ENCODE results near the gene TPX2. TPM values are rescaled to one million over a fixed set of nuclear protein-coding genes. Genes with fewer than 3 reads are reported as not detected.

The TPX2 gene
- polyA plus RNA-seq, 1 of the 3 experiments (the other 2 are of a cell fraction) = 17.1 TPM

- H3K4me1 ChIP-seq (ENCODE audit: control insufficient read depth in 1 of 2, insufficient read depth in 2 of 2, low read depth in 1 of 2, low read length in 1 of 2) = peaks cover 0 to 4% of the 10 kb centered on the region in 2 experiments; a peak in 1 of 4 replicates
- H3K4me2 ChIP-seq = no peak overlapping the region
- no peaks in the 10 kb centered on the region for H3K27me3 ChIP-seq (ENCODE audit: insufficient read depth)
- WGBS (ENCODE audit: low lambda C conversion rate) = 96% methylated on average over 3 of the region's 3 CpGs
- POLR2A ChIA-PET = no interaction called here
- H3K36me3 ChIP-seq (replicated peaks in 1 of 2; ENCODE audit: control insufficient read depth in 1 of 2, insufficient read depth in 2 of 2, low read length in 1 of 2) = peaks cover 5 to 26% of the 10 kb centered on the region in 2 experiments
- CTCF ChIA-PET = interaction anchor here (1.3 kb wide), 1 partner anchor 36 kb away, joined by 3 read pairs; no protein-coding TSS in a partner anchor
- H2AFZ ChIP-seq (ENCODE audit: low read depth) = no peak overlapping the region
- TF ChIP-seq RXRA (IDR thresholded peaks at IDR 0.05; ENCODE audit: borderline replicate concordance, low read depth) (no peak), FOXM1 (IDR thresholded peaks at IDR 0.05; ENCODE audit: low read depth) (no peak), CHD2 (IDR thresholded peaks at IDR 0.05; ENCODE audit: low read length, partially characterized antibody) (no peak), MXI1 (IDR thresholded peaks at IDR 0.05; ENCODE audit: low read depth, low read length) (no peak), SMC3 (IDR thresholded peaks at IDR 0.05; ENCODE audit: low read depth, low read length) (no peak), CTCF (IDR thresholded peaks at IDR 0.05) (no peak), EZH2phosphoT487 (IDR thresholded peaks at IDR 0.05; ENCODE audit: borderline replicate concordance, low read depth) (no peak), YY1 (IDR thresholded peaks at IDR 0.05; ENCODE audit: low read depth) (no peak), NFIC (IDR thresholded peaks at IDR 0.05; ENCODE audit: borderline replicate concordance) (no peak)
- no peaks in the 10 kb centered on the region for H3K9me3 ChIP-seq
- no peak for DNase-seq
- no peak overlapping the region for H3K9ac ChIP-seq
- H3F3A ChIP-seq (replicated peaks; ENCODE audit: insufficient read depth) = peaks cover 40% of the 10 kb centered on the region
- no peaks in the 10 kb centered on the region; the same call in 1 of the 2 replicates for H4K20me1 ChIP-seq (ENCODE audit: insufficient read depth)
- H3K27ac ChIP-seq (ENCODE audit: low read depth in 2 of 2, low read length in 1 of 2) = no peak overlapping the region
- peaks cover 96% of the 10 kb centered on the region for H3K79me2 ChIP-seq (ENCODE audit: insufficient read depth)
- no peaks in the 10 kb centered on the region for H3K9me2 ChIP-seq
- H3K4me3 ChIP-seq (ENCODE audit: low read depth in 2 of 2, low read length in 1 of 2) = no peak overlapping the region
Measured at GRCh38 chr20:31767805-31768204, 28.7 kb downstream of the TPX2 start.

- ChIA-PET CTCF (interaction anchor here (1.2 kb wide), 1 partner anchor 18 kb away, joined by 4 read pairs; no protein-coding TSS in a partner anchor), POLR2A (interaction anchor here (1.1 kb wide), 1 partner anchor 15 kb away, joined by 4 read pairs; no protein-coding TSS in a partner anchor)
- H3K79me2 ChIP-seq (ENCODE audit: insufficient read depth) = peaks cover 98% of the 10 kb centered on the region
- no peaks in the 10 kb centered on the region for H3K27me3 ChIP-seq (ENCODE audit: insufficient read depth)
- 0 out of 4 replicates have a peak overlapping the region, but pooled peaks of 1 of the 2 experiments have one; percentile 24 for H3K27ac ChIP-seq (ENCODE audit: low read depth in 2 of 2, low read length in 1 of 2)
- H4K20me1 ChIP-seq (ENCODE audit: insufficient read depth) = no peaks in the 10 kb centered on the region; the same call in 1 of the 2 replicates
- H3K4me3 ChIP-seq (ENCODE audit: low read depth in 2 of 2, low read length in 1 of 2) = no peak overlapping the region
- H3K9me3 ChIP-seq = no peaks in the 10 kb centered on the region
- peak overlapping the region; percentile 45; the same call in 1 of the 2 replicates for H2AFZ ChIP-seq (ENCODE audit: low read depth)
- no peak overlapping the region for H3K9ac ChIP-seq
- no peak overlapping the region for H3K4me2 ChIP-seq
- H3F3A ChIP-seq (replicated peaks; ENCODE audit: insufficient read depth) = peaks cover 27% of the 10 kb centered on the region
- WGBS (ENCODE audit: low lambda C conversion rate) = 96% methylated on average over 5 of the region's 5 CpGs
- no peaks in the 10 kb centered on the region for H3K9me2 ChIP-seq
- no peak for DNase-seq
- no peaks in the 10 kb centered on the region for H3K4me1 ChIP-seq (ENCODE audit: control insufficient read depth in 1 of 2, insufficient read depth in 2 of 2, low read depth in 1 of 2, low read length in 1 of 2)
- H3K36me3 ChIP-seq (replicated peaks in 1 of 2; ENCODE audit: control insufficient read depth in 1 of 2, insufficient read depth in 2 of 2, low read length in 1 of 2) = peaks cover 5 to 32% of the 10 kb centered on the region in 2 experiments
- TF ChIP-seq TCF12 (IDR thresholded peaks at IDR 0.05) (no peak), EP300 (IDR thresholded peaks at IDR 0.05; ENCODE audit: borderline replicate concordance in 1 of 2, low read depth in 1 of 2, low read length in 1 of 2) (no peak), SIN3A (IDR thresholded peaks at IDR 0.05; ENCODE audit: borderline replicate concordance, low read depth, low read length) (no peak), RFX5 (IDR thresholded peaks at IDR 0.05; ENCODE audit: low read length) (no peak), REST (IDR thresholded peaks at IDR 0.05; ENCODE audit: low read depth, low read length) (no peak), RAD21 (IDR thresholded peaks at IDR 0.05; ENCODE audit: low read length) (no peak), PBX3 (IDR thresholded peaks at IDR 0.05) (no peak), USF1 (IDR thresholded peaks at IDR 0.05; ENCODE audit: borderline replicate concordance, low read depth) (no peak), JUND (IDR thresholded peaks at IDR 0.05) (no peak), SMC3 (IDR thresholded peaks at IDR 0.05; ENCODE audit: low read depth, low read length) (no peak), EZH2phosphoT487 (IDR thresholded peaks at IDR 0.05; ENCODE audit: borderline replicate concordance, low read depth) (no peak)
- TF ChIP-seq, protein P1, sequence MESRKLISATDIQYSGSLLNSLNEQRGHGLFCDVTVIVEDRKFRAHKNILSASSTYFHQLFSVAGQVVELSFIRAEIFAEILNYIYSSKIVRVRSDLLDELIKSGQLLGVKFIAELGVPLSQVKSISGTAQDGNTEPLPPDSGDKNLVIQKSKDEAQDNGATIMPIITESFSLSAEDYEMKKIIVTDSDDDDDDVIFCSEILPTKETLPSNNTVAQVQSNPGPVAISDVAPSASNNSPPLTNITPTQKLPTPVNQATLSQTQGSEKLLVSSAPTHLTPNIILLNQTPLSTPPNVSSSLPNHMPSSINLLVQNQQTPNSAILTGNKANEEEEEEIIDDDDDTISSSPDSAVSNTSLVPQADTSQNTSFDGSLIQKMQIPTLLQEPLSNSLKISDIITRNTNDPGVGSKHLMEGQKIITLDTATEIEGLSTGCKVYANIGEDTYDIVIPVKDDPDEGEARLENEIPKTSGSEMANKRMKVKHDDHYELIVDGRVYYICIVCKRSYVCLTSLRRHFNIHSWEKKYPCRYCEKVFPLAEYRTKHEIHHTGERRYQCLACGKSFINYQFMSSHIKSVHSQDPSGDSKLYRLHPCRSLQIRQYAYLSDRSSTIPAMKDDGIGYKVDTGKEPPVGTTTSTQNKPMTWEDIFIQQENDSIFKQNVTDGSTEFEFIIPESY (IDR thresholded peaks at IDR 0.05; ENCODE audit: borderline replicate concordance, low read depth) = no peak
Measured at GRCh38 chr20:31769681-31770080, 30.6 kb downstream of the TPX2 start.
